Nephron progenitor cell (in vitro differentiated cells): ENCODE results near the gene RAB5B.

ENCODE experiments used
- DNase-seq: peaks from one replicate; pipeline ENCODE4 v3.0.0; 2021
- H3K27ac Mint-ChIP-seq: 2 replicates; pipeline ENCODE4 v1.8.0; 2021; ENCODE audit warnings: mild to moderate bottlenecking, moderate library complexity, mixed read lengths
- H3K27me3 Mint-ChIP-seq: 2 replicates; pipeline ENCODE4 v1.8.0; 2021; ENCODE audit warnings: mild to moderate bottlenecking, low read depth, mixed read lengths; ENCODE audit not compliant: poor library complexity
- H3K36me3 Mint-ChIP-seq: 2 replicates; pipeline ENCODE4 v1.8.0; 2021; ENCODE audit warnings: low read depth, mixed read lengths
- H3K4me1 Mint-ChIP-seq: 2 replicates; pipeline ENCODE4 v1.8.0; 2021; ENCODE audit warnings: mixed read lengths
- H3K4me3 Mint-ChIP-seq: 2 replicates; pipeline ENCODE4 v1.8.0; 2021; ENCODE audit warnings: mild to moderate bottlenecking, moderate library complexity, mixed read lengths
- H3K9me3 Mint-ChIP-seq: 2 replicates; pipeline ENCODE4 v1.8.0; 2021; ENCODE audit warnings: mild to moderate bottlenecking, moderate library complexity, mixed read lengths
- TF ChIP-seq, protein P1 (sequence below): fragments of 200-600 bp; sonication (generic); IDR thresholded peaks from 2 replicates; pipeline ENCODE4 v1.5.0; 2021; ENCODE audit warnings: antibody characterized with exemption

The RAB5B gene

GRCh38 chr12:56021889-56022497 lies 48.1 kb downstream of the RAB5B start:
- no peak for DNase-seq
- H3K27ac Mint-ChIP-seq: peak overlapping the region; percentile 99
- peaks cover 68% of the 10 kb centered on the region for H3K4me1 Mint-ChIP-seq

DNA sequence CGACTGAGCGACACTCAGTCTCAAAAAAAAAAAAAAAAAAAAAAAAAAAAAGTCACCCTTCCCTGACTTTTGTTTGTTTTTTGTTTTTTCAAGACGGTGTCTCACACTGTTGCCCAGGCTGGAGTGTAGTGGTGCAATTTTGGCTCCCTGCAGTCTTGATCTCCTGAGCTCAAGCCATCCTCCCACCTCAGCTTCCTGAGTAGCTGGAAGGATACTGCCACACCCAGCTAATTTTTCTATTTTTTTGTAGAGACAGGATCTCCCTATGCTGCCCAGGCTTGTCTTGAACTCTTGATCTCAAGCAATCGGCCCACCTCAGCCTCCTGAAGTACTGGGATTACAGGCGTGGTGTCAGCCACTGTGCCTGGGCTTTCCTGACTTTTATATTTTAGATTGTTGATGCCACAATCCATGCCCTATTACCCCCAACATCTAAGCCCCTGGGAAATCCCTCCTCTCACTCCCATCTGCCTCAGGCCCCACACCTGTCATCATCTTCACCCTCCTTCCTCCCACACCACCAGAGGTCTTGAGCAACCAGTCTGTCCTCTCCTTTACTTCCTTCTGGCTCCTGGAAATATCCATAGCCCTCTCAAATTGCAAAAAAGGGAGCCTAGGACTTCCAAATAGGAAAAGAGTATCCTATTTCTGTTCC lies 54.8 kb downstream of the RAB5B start:
- Mint-ChIP-seq H3K27me3 (no peaks in the 10 kb centered on the region), H3K4me1 (peaks cover 15% of the 10 kb centered on the region), H3K27ac (peak overlapping the region; percentile 90), H3K4me3 (no peak overlapping the region), H3K36me3 (peaks cover 89% of the 10 kb centered on the region), H3K9me3 (no peaks in the 10 kb centered on the region)
- DNase-seq: no peak
- TF ChIP-seq, protein P1, sequence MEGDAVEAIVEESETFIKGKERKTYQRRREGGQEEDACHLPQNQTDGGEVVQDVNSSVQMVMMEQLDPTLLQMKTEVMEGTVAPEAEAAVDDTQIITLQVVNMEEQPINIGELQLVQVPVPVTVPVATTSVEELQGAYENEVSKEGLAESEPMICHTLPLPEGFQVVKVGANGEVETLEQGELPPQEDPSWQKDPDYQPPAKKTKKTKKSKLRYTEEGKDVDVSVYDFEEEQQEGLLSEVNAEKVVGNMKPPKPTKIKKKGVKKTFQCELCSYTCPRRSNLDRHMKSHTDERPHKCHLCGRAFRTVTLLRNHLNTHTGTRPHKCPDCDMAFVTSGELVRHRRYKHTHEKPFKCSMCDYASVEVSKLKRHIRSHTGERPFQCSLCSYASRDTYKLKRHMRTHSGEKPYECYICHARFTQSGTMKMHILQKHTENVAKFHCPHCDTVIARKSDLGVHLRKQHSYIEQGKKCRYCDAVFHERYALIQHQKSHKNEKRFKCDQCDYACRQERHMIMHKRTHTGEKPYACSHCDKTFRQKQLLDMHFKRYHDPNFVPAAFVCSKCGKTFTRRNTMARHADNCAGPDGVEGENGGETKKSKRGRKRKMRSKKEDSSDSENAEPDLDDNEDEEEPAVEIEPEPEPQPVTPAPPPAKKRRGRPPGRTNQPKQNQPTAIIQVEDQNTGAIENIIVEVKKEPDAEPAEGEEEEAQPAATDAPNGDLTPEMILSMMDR: no peak

More at GRCh38 chr12:56021889-56022497, 48.1 kb downstream of the RAB5B start:
- H3K9me3 Mint-ChIP-seq: no peaks in the 10 kb centered on the region
- no peaks in the 10 kb centered on the region for H3K27me3 Mint-ChIP-seq
- peak overlapping the region; percentile 97 for H3K4me3 Mint-ChIP-seq
- TF ChIP-seq, protein P1: no peak
- H3K36me3 Mint-ChIP-seq: peaks cover 44% of the 10 kb centered on the region

- Mint-ChIP-seq H3K27me3 (no peaks in the 10 kb centered on the region), H3K27ac (peak overlapping the region; percentile 90), H3K4me1 (peaks cover 10% of the 10 kb centered on the region), H3K9me3 (no peaks in the 10 kb centered on the region), H3K4me3 (no peak overlapping the region), H3K36me3 (peaks cover 88% of the 10 kb centered on the region)
- no peak for DNase-seq
- TF ChIP-seq, protein P1: no peak
Measured at GRCh38 chr12:56029166-56029519, 55.3 kb downstream of the RAB5B start.

- Mint-ChIP-seq H3K4me1 (peaks cover 10% of the 10 kb centered on the region), H3K27me3 (no peaks in the 10 kb centered on the region), H3K36me3 (peaks cover 90% of the 10 kb centered on the region), H3K9me3 (no peaks in the 10 kb centered on the region), H3K4me3 (no peak overlapping the region), H3K27ac (peak overlapping the region; percentile 61)
- TF ChIP-seq, protein P1: peak; percentile 54
- DNase-seq: peak; percentile 38
Measured at GRCh38 chr12:56029666-56030293, 55.9 kb downstream of the RAB5B start.

DNA sequence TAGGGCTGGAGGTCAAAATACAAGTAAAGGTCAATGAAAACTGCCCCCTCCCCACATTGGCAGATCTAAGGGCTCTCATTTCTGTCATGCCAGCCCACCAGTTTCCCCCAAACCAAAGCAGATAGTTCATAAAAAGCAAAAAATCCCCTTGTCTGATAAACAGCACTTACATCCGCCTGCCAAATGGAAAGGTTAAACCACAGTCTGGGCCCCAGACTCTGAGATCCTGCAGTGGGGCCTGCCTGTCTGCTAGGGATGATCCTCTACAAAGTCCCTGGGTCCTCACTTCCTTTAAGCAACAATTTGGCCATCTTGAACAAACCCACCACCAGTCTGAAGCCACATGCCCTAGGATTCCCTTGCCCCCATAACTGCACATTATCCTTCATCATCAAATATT lies 58.1 kb downstream of the RAB5B start:
- no peak overlapping the region for H3K4me3 Mint-ChIP-seq
- no peaks in the 10 kb centered on the region for H3K9me3 Mint-ChIP-seq
- peaks cover 19% of the 10 kb centered on the region for H3K4me1 Mint-ChIP-seq
- no peak for DNase-seq
- H3K27me3 Mint-ChIP-seq: peaks cover 3% of the 10 kb centered on the region
- H3K27ac Mint-ChIP-seq: no peak overlapping the region
- TF ChIP-seq, protein P1: no peak
- peaks cover 91% of the 10 kb centered on the region for H3K36me3 Mint-ChIP-seq
